Stimulated activated CD8-positive, alpha-beta memory T cell treated with anti-CD3 and anti-CD28 coated beads, Interleukin-15, amount 100 ng/mL, for 1 hour (primary cell): ENCODE measurements around the gene DISP2.

Experiments
- DNase-seq: peaks from one replicate; pipeline ENCODE4 v3.0.0-alpha.2; 2020; ENCODE audit warnings: low read depth

The DISP2 gene

GRCh38 chr15:40342416-40343320 lies 15.4 kb upstream of the DISP2 start:
- DNase-seq: no peak

- no peak for DNase-seq
Measured at GRCh38 chr15:40343512-40343911, 14.5 kb upstream of the DISP2 start.

- DNase-seq: no peak
Measured at GRCh38 chr15:40344217-40344616, 13.8 kb upstream of the DISP2 start.

GRCh38 chr15:40344631-40345120 lies 13.3 kb upstream of the DISP2 start:
- peak; percentile 47 for DNase-seq

- DNase-seq: no peak
Measured at GRCh38 chr15:40345225-40345866, 12.7 kb upstream of the DISP2 start.

GRCh38 chr15:40345867-40346578 lies 12.0 kb upstream of the DISP2 start:
- no peak for DNase-seq

- no peak for DNase-seq
Measured at GRCh38 chr15:40346579-40347558, 11.2 kb upstream of the DISP2 start.

- DNase-seq: no peak
Measured at GRCh38 chr15:40347559-40348473, 10.2 kb upstream of the DISP2 start.

GRCh38 chr15:40348474-40348870 lies 9.5 kb upstream of the DISP2 start:
- no peak for DNase-seq

- DNase-seq: no peak
Measured at GRCh38 chr15:40349163-40349562, 8.9 kb upstream of the DISP2 start.

- no peak for DNase-seq
Measured at GRCh38 chr15:40352281-40352901, 5.6 kb upstream of the DISP2 start.

- DNase-seq: no peak
Measured at GRCh38 chr15:40353697-40354096, 4.3 kb upstream of the DISP2 start.

- no peak for DNase-seq
Measured at GRCh38 chr15:40354408-40355171, 3.4 kb upstream of the DISP2 start.

- no peak for DNase-seq
Measured at GRCh38 chr15:40355976-40356585, 1.9 kb upstream of the DISP2 start.

GRCh38 chr15:40357246-40357645 lies 773 bp upstream of the DISP2 start:
- no peak for DNase-seq

- no peak for DNase-seq
Measured at GRCh38 chr15:40358471-40359353, 693 bp downstream of the DISP2 start.

GRCh38 chr15:40360015-40360414 lies 2.0 kb downstream of the DISP2 start:
- no peak for DNase-seq

GRCh38 chr15:40361640-40362039 lies 3.6 kb downstream of the DISP2 start:
- no peak for DNase-seq
